Stimulated activated CD4-positive, alpha-beta T cell treated with anti-CD3 and anti-CD28 coated beads, Interleukin-2, amount 100 ng/mL, for 4 hours (primary cell): ENCODE measurements around the gene KLHL13.

Experiments used
- DNase-seq: peaks from one replicate; pipeline ENCODE4 v3.0.0-alpha.2; 2020; ENCODE audit warnings: low read depth

Gene KLHL13

GRCh38 chrX:117851025-117851424 lies 265.6 kb downstream of the KLHL13 start:
- DNase-seq = no peak
